RKO (cell line): ENCODE results near the gene CACNA1A.
"Not testable (repeated sequence)": the region's sequence is repeated elsewhere in the genome, so short reads cannot be mapped to it uniquely, and the experiment has no call there.

Experiments used
- DNase-seq: peaks from one replicate; pipeline ENCODE4 v3.0.0-alpha.2; 2016; ENCODE audit warnings: low spot score

CACNA1A gene

GRCh38 chr19:13281567-13282291 lies 224.6 kb downstream of the CACNA1A start:
- no peak for DNase-seq

- DNase-seq, result peak; percentile 75
Measured at GRCh38 chr19:13277104-13277809, 229.0 kb downstream of the CACNA1A start.

- no peak for DNase-seq
Measured at GRCh38 chr19:13275016-13275722, 231.1 kb downstream of the CACNA1A start.

- DNase-seq, result no peak
Measured at GRCh38 chr19:13270514-13271105, 235.7 kb downstream of the CACNA1A start.

- no peak for DNase-seq
Measured at GRCh38 chr19:13269348-13269747, 236.9 kb downstream of the CACNA1A start.

GRCh38 chr19:13267889-13268288 lies 238.4 kb downstream of the CACNA1A start:
- DNase-seq, result no peak

- DNase-seq, result no peak
Measured at GRCh38 chr19:13267131-13267530, 239.1 kb downstream of the CACNA1A start.

- DNase-seq, result peak; percentile 70
Measured at GRCh38 chr19:13262450-13262849, 243.8 kb downstream of the CACNA1A start.

GRCh38 chr19:13260883-13261653 lies 245.2 kb downstream of the CACNA1A start:
- peak; percentile 94 for DNase-seq

- no peak for DNase-seq
Measured at GRCh38 chr19:13256918-13257317, 249.4 kb downstream of the CACNA1A start.

- DNase-seq, result not testable (repeated sequence)
Measured at GRCh38 chr19:13256398-13256797, 249.9 kb downstream of the CACNA1A start.

GRCh38 chr19:13255719-13256059 lies 250.6 kb downstream of the CACNA1A start:
- DNase-seq, result no peak

- DNase-seq, result no peak
Measured at GRCh38 chr19:13255041-13255718, 251.1 kb downstream of the CACNA1A start.

GRCh38 chr19:13252569-13253335 lies 253.5 kb downstream of the CACNA1A start:
- DNase-seq, result no peak

GRCh38 chr19:13244920-13245319 lies 261.4 kb downstream of the CACNA1A start:
- DNase-seq, result no peak

GRCh38 chr19:13241231-13242104 lies 264.8 kb downstream of the CACNA1A start:
- DNase-seq, result no peak

- no peak for DNase-seq
Measured at GRCh38 chr19:13240312-13241022, 265.8 kb downstream of the CACNA1A start.

GRCh38 chr19:13238891-13239534 lies 267.3 kb downstream of the CACNA1A start:
- no peak for DNase-seq
